GM12878 (cell line): ENCODE data around the gene PRCD. TPM values are rescaled to one million over a fixed set of nuclear protein-coding genes. Genes with fewer than 3 reads are reported as not detected.

Source experiments
- ATAC-seq: fragments of 200-7000 bp; cut with Tn5 transposase; 3 replicates; pipeline ENCODE4 v1.9.1; 2020; ENCODE audit warnings: mild to moderate bottlenecking, moderate library complexity
- BruUV-seq: library from RNA; stranded (reverse); fragments of 400-500 nt; replicated peaks from 2 replicates; lab custom pipeline; 2021; lab: Mats Ljungman, UMichigan
- CTCF ChIA-PET: fragments of 300-600 bp; sonication (Branson Sonifier 250); formaldehyde crosslinking; extraction: SDS; loops from one replicate; lab custom pipeline; 2021; ENCODE audit warnings: inconsistent platforms; lab: Yijun Ruan, JAX
- POLR2A ChIA-PET: fragments of 350-600 bp; formaldehyde crosslinking; extraction: SDS; loops from one replicate; lab custom pipeline; 2021; ENCODE audit warnings: inconsistent platforms; lab: Charles Lee
- RAD21 ChIA-PET: fragments of 300-600 bp; sonication (Branson Sonifier 250); formaldehyde crosslinking; loops from one replicate; lab custom pipeline; 2023; ENCODE audit warnings: antibody characterized with exemption; ENCODE audit not compliant: unreplicated experiment; lab: Charles Lee
- SMC1A ChIA-PET: fragments of 300-600 bp; sonication (Branson Sonifier 250); formaldehyde crosslinking; loops from one replicate; lab custom pipeline; 2023; ENCODE audit not compliant: unreplicated experiment, uncharacterized antibody; lab: Charles Lee
- DNase-seq: peaks from one replicate; pipeline ENCODE4 v3.0.0-alpha.2; 2011; ENCODE audit warnings: low read depth, low spot score
- FAIRE-seq: peaks from 3 replicates; lab custom pipeline; 2011; peaks lifted over from hg19 to GRCh38; lab: Jason Lieb, UNC
- H2AFZ ChIP-seq: 2 replicates; pipeline ENCODE4 v1.6.0; 2011; ENCODE audit warnings: low read depth, low read length, control low read depth; ENCODE audit not compliant: control insufficient read depth
- H3K27ac ChIP-seq: 2 replicates; pipeline ENCODE4 v1.5.1; 2011; ENCODE audit warnings: control low read depth; ENCODE audit not compliant: control insufficient read depth, insufficient read depth
- H3K27me3 ChIP-seq, 2 experiments: replicated peaks in 1 of 2; 2 replicates each; pipeline versions ENCODE4 v1.6.0 to v1.6.1; 2011; ENCODE audit warnings: low read length in 1 of 2; ENCODE audit not compliant: control insufficient read depth in 2 of 2, insufficient read depth in 2 of 2
- H3K36me3 ChIP-seq, 2 experiments: 2 replicates each; pipeline ENCODE4 v1.5.1; 2011; ENCODE audit warnings: low read length in 1 of 2; ENCODE audit not compliant: control insufficient read depth in 2 of 2, insufficient read depth in 2 of 2
- H3K4me1 ChIP-seq: 2 replicates; pipeline ENCODE4 v1.6.1; 2011; ENCODE audit warnings: mild to moderate bottlenecking, low read length, moderate library complexity, mixed read lengths; ENCODE audit not compliant: control insufficient read depth, insufficient read depth
- H3K4me2 ChIP-seq: 2 replicates; pipeline ENCODE4 v1.6.0; 2011; ENCODE audit warnings: control low read depth; ENCODE audit not compliant: control insufficient read depth, insufficient read depth
- H3K4me3 ChIP-seq: fragments of 200-600 bp; sonication (generic); 2 replicates; pipeline ENCODE4 v1.5.1; 2016
- H3K79me2 ChIP-seq: 2 replicates; pipeline ENCODE4 v1.6.0; 2011; ENCODE audit warnings: low read length; ENCODE audit not compliant: control insufficient read depth, insufficient read depth
- H3K9ac ChIP-seq: 2 replicates; pipeline ENCODE4 v1.8.0; 2011; ENCODE audit warnings: low read length, control low read depth, mixed read lengths; ENCODE audit not compliant: control insufficient read depth, insufficient read depth
- H3K9me3 ChIP-seq: replicated peaks from 3 replicates; pipeline ENCODE4 v1.5.1; 2011; ENCODE audit warnings: mild to moderate bottlenecking, low read length; ENCODE audit not compliant: control insufficient read depth, insufficient read depth
- H4K20me1 ChIP-seq: 2 replicates; pipeline ENCODE4 v1.6.0; 2011; ENCODE audit not compliant: control insufficient read depth, insufficient read depth
- FOXM1 ChIP-seq: IDR thresholded peaks from 2 replicates; pipeline ENCODE4 v1.6.1; 2012; ENCODE audit warnings: low read depth, mild to moderate bottlenecking, inconsistent platforms, low read length, moderate library complexity
- MXI1 ChIP-seq: fragments of 150-350 bp; IDR thresholded peaks from 2 replicates; pipeline ENCODE4 v1.6.1; 2011; ENCODE audit warnings: low read depth, mild to moderate bottlenecking, inconsistent platforms, low read length, improper control_type of control experiment
- NFIC ChIP-seq: IDR thresholded peaks from 2 replicates; pipeline ENCODE4 v1.6.1; 2012; ENCODE audit warnings: low read depth, mild to moderate bottlenecking, inconsistent platforms, low read length, moderate library complexity
- PAX5 ChIP-seq: IDR thresholded peaks from 2 replicates; pipeline ENCODE4 v1.6.1; 2011; ENCODE audit warnings: low read depth, low read length, borderline replicate concordance
- SIN3A ChIP-seq: IDR thresholded peaks from 2 replicates; pipeline ENCODE4 v1.6.1; 2012; ENCODE audit warnings: low read depth, low read length, improper control_type of control experiment
- SMAD1 ChIP-seq: fragments of 450-650 bp; IDR thresholded peaks from 2 replicates; pipeline ENCODE4 v1.6.1; 2018; ENCODE audit warnings: mild to moderate bottlenecking, low read depth; ENCODE audit not compliant: partially characterized antibody
- TARDBP ChIP-seq: IDR thresholded peaks from 2 replicates; pipeline ENCODE4 v1.6.1; 2016; ENCODE audit warnings: borderline replicate concordance
- TBL1XR1 ChIP-seq: IDR thresholded peaks from 2 replicates; pipeline ENCODE4 v1.6.1; 2012; ENCODE audit warnings: low read depth, low read length, improper control_type of control experiment
- WGBS: methylation state at CpG from one replicate; pipeline ENCODE4 v1.1.6; 2016; ENCODE audit warnings: low lambda C conversion rate; ENCODE audit not compliant: insufficient replicate concordance, insufficient coverage; ENCODE audit errors: missing lambda C conversion rate; 5-methylcytosine and 5-hydroxymethylcytosine counted together
- in situ Hi-C: fragments of 300-500 bp; cut with MboI; formaldehyde crosslinking; loops from 9 replicates; pipeline ENCODE4 v1.14.3; 2018; ENCODE audit warnings: mixed read lengths
- intact Hi-C: fragments of 100-400 bp; cut with micrococcal nuclease; formaldehyde crosslinking; loops from one replicate; pipeline ENCODE4 v1.14.2; 2022; ENCODE audit not compliant: unreplicated experiment
- polyA plus RNA-seq, 11 experiments: library from polyadenylated mRNA; depleted of rRNA in 4 of 11; unstranded in 6 of 11; stranded (reverse) in 5 of 11; fragments of >200 nt; fragmentation: Nextera tagmentation in 4 of 11; fragmentation: Illumina TruSeq in 1 of 11; extraction: Ambion mirVana in 4 of 11; extraction: Trizol in 1 of 11; gene quantifications; 1 replicate in 1 of 11; 2 replicates in 10 of 11; pipeline versions ENCODE4 v1.2.1 to v1.2.3, GENCODE V29; 2011 to 2016; ENCODE audit warnings: inconsistent platforms in 2 of 11, missing spikeins in 2 of 11, low read depth in 1 of 11
- total RNA-seq, 4 experiments: library from RNA; depleted of rRNA in 3 of 4; stranded (reverse); fragments of >200 nt in 3 of 4; fragmentation: Illumina TruSeq in 1 of 4; extraction: Trizol in 1 of 4; gene quantifications; 2 replicates each; pipeline versions ENCODE4 v1.2.1 to v1.2.3, GENCODE V29; 2013 to 2021
- TF ChIP-seq, protein P1 (sequence below): fragments of 450-650 bp; formaldehyde crosslinking; IDR thresholded peaks from 2 replicates; pipeline ENCODE4 v1.4.0; 2020; ENCODE audit warnings: mild to moderate bottlenecking, moderate library complexity
- TF ChIP-seq, protein P2 (sequence below): fragments of 450-650 bp; IDR thresholded peaks from 2 replicates; pipeline ENCODE4 v1.6.1; 2016; ENCODE audit warnings: mild to moderate bottlenecking

The PRCD gene
- total and polyA plus RNA-seq, 10 of the 15 experiments (the other 5 are each of a cell fraction or from before 2014, with no cell fraction given), result 0.18 to 0.95 (median 0.34) TPM; not detected in 4

DNA sequence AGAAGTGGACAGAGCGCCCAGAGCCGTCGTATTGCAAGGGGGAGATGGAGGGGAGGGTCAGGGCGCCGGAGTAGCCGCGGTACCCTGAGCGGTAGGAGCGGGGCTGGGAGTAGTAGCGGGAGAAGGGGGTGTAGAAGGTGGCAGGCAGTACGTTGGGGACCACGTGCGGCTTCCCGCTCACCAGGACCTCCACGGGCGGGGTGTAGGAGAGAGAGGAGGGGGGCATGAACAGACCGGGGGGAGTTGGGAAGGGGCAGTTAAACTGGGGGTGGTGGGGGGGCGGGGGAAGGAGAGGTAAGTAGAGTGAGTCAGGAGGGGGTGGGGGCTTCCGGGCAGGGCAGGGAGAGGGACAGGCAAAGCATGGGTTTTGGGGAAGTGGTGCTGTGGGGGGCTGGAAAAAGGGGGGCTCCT, 29.0 kb downstream of the PRCD start:
- H3K36me3 ChIP-seq, result peaks cover 3 to 12% of the 10 kb centered on the region in 2 experiments; a peak in 2 of 4 replicates
- H2AFZ ChIP-seq, result no peak overlapping the region
- in situ Hi-C loops, result no loop called here
- H4K20me1 ChIP-seq, result no peaks in the 10 kb centered on the region; the same call in 1 of the 2 replicates
- DNase-seq, result no peak
- no peaks in the 10 kb centered on the region for H3K9me3 ChIP-seq
- ATAC-seq, result no peak
- ChIA-PET CTCF (interaction anchor here (1.4 kb wide), 1 partner anchor 55 kb away, joined by 4 read pairs; no protein-coding TSS in a partner anchor), RAD21 (no interaction called here), SMC1A (interaction anchor here (0.5 kb wide), 1 partner anchor 11 kb away, joined by 3 read pairs; no protein-coding TSS in a partner anchor), POLR2A (no interaction called here)
- no peak overlapping the region for H3K4me3 ChIP-seq
- no peak overlapping the region for H3K27ac ChIP-seq
- no peak overlapping the region for H3K9ac ChIP-seq
- no TSS peak for BruUV-seq
- H3K4me1 ChIP-seq, result peaks cover 6% of the 10 kb centered on the region
- 82% methylated on average over 10 of the region's 19 CpGs for WGBS
- H3K79me2 ChIP-seq, result no peaks in the 10 kb centered on the region; the same call in 1 of the 2 replicates
- H3K27me3 ChIP-seq, result no peaks in the 10 kb centered on the region
- TF ChIP-seq MXI1 (no peak), SMAD1 (no peak), TBL1XR1 (no peak), TARDBP (no peak), NFIC (no peak), SIN3A (no peak), FOXM1 (no peak), PAX5 (no peak)
- TF ChIP-seq, protein P1, sequence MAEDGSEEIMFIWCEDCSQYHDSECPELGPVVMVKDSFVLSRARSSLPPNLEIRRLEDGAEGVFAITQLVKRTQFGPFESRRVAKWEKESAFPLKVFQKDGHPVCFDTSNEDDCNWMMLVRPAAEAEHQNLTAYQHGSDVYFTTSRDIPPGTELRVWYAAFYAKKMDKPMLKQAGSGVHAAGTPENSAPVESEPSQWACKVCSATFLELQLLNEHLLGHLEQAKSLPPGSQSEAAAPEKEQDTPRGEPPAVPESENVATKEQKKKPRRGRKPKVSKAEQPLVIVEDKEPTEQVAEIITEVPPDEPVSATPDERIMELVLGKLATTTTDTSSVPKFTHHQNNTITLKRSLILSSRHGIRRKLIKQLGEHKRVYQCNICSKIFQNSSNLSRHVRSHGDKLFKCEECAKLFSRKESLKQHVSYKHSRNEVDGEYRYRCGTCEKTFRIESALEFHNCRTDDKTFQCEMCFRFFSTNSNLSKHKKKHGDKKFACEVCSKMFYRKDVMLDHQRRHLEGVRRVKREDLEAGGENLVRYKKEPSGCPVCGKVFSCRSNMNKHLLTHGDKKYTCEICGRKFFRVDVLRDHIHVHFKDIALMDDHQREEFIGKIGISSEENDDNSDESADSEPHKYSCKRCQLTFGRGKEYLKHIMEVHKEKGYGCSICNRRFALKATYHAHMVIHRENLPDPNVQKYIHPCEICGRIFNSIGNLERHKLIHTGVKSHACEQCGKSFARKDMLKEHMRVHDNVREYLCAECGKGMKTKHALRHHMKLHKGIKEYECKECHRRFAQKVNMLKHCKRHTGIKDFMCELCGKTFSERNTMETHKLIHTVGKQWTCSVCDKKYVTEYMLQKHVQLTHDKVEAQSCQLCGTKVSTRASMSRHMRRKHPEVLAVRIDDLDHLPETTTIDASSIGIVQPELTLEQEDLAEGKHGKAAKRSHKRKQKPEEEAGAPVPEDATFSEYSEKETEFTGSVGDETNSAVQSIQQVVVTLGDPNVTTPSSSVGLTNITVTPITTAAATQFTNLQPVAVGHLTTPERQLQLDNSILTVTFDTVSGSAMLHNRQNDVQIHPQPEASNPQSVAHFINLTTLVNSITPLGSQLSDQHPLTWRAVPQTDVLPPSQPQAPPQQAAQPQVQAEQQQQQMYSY (CRISPR knock-in tag), result no peak
- TF ChIP-seq, protein P2, sequence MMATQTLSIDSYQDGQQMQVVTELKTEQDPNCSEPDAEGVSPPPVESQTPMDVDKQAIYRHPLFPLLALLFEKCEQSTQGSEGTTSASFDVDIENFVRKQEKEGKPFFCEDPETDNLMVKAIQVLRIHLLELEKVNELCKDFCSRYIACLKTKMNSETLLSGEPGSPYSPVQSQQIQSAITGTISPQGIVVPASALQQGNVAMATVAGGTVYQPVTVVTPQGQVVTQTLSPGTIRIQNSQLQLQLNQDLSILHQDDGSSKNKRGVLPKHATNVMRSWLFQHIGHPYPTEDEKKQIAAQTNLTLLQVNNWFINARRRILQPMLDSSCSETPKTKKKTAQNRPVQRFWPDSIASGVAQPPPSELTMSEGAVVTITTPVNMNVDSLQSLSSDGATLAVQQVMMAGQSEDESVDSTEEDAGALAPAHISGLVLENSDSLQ, result no peak
- intact Hi-C loops, result loop anchor here (10.0 kb wide), 1 partner anchor 126 kb away; no protein-coding TSS in a partner anchor
- no peak for FAIRE-seq
- no peak overlapping the region for H3K4me2 ChIP-seq
